ENCODE data around the gene OSBPL2. TPM values are rescaled to one million over a fixed set of nuclear protein-coding genes. Genes with fewer than 3 reads are reported as not detected.

Gene OSBPL2
- total RNA-seq, 2 donors from 2014 or later, result 46.7 to 50.3 TPM

DNA sequence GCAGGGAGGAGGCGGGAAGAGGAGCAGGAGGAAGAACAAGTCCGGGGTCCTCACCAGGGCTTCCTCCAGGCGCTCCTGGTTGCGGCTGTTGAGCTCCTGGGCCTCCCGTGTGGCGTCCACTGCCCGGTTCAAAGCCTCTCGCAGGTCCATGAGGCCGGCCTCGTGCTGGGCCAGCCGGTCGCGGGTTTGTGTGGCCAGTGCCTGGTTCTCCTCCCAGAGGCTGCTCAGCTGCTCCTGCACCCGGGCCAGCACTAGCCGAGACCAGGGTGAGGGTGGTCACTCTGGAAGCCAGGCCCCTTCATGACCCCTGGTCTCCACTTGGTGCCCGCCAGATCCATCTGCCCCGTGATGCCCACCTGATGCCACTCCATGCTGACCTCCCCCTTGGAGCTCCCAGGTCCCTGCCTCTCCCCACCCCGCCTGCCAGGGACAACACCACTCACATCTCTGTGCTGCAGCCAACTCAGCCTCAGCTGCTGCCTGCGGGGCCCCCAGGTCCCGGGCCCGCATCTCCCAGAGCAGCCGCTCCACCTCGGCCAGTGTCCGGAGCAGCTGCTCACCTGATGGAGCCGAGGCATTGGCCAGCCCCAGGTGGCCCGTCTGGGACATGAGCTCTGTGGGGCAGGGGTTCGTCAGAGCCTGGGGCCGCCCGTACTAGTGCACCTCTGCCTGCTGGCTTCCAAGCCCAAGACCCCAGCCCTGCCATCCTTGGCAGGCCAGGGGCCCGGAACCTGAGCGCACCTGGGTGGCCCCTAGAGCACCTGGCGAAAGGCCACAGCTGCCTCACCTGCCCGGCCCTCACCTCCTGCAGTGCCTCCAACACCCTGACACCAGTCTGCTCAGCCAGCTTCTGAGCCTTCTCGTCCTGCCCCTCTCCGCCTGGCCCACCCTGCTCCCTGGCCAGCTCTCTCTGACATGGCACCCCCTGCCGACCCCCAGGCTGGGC, 80.4 kb downstream of the OSBPL2 start:
- Histone ChIP-seq H3K9ac (ENCODE audit: extremely low read depth, low read length, poor library complexity, severe bottlenecking) (no peak overlapping the region), H3K9me3 (ENCODE audit: control insufficient read depth, low read length) (no peaks in the 10 kb centered on the region), H3K27me3 (ENCODE audit: control insufficient read depth, insufficient read depth, low read length, poor library complexity, severe bottlenecking) (no peaks in the 10 kb centered on the region), H3K36me3 (ENCODE audit: control insufficient read depth, insufficient read depth, low read length) (peaks cover 51% of the 10 kb centered on the region), H3K4me1 (ENCODE audit: control insufficient read depth, insufficient read depth, low read length) (no peaks in the 10 kb centered on the region), H3K27ac (ENCODE audit: low read depth, low read length) (no peak overlapping the region), H3K4me3 (ENCODE audit: low read length) (no peak overlapping the region)
- 93 to 95% methylated on average over 28 to 36 of the region's 36 CpGs for WGBS, 2 experiments (ENCODE audit: insufficient coverage in 1 of 2, insufficient read length in 1 of 2)
- no peaks in the 10 kb centered on the region for H3K27me3 Mint-ChIP-seq (ENCODE audit: insufficient read depth)
- no peaks in the 10 kb centered on the region for H3K9me3 Mint-ChIP-seq
- H3K4me1 Mint-ChIP-seq, result no peaks in the 10 kb centered on the region
- TF ChIP-seq, protein P1, sequence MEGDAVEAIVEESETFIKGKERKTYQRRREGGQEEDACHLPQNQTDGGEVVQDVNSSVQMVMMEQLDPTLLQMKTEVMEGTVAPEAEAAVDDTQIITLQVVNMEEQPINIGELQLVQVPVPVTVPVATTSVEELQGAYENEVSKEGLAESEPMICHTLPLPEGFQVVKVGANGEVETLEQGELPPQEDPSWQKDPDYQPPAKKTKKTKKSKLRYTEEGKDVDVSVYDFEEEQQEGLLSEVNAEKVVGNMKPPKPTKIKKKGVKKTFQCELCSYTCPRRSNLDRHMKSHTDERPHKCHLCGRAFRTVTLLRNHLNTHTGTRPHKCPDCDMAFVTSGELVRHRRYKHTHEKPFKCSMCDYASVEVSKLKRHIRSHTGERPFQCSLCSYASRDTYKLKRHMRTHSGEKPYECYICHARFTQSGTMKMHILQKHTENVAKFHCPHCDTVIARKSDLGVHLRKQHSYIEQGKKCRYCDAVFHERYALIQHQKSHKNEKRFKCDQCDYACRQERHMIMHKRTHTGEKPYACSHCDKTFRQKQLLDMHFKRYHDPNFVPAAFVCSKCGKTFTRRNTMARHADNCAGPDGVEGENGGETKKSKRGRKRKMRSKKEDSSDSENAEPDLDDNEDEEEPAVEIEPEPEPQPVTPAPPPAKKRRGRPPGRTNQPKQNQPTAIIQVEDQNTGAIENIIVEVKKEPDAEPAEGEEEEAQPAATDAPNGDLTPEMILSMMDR (conservative IDR thresholded peaks at IDR 0.05), result no peak
- DNase-seq, result no peak
- H3K4me3 Mint-ChIP-seq, result no peak overlapping the region
- H3K36me3 Mint-ChIP-seq (ENCODE audit: low read depth), result peaks cover 52% of the 10 kb centered on the region
- peak overlapping the region; percentile 68 for H3K27ac Mint-ChIP-seq

DNA sequence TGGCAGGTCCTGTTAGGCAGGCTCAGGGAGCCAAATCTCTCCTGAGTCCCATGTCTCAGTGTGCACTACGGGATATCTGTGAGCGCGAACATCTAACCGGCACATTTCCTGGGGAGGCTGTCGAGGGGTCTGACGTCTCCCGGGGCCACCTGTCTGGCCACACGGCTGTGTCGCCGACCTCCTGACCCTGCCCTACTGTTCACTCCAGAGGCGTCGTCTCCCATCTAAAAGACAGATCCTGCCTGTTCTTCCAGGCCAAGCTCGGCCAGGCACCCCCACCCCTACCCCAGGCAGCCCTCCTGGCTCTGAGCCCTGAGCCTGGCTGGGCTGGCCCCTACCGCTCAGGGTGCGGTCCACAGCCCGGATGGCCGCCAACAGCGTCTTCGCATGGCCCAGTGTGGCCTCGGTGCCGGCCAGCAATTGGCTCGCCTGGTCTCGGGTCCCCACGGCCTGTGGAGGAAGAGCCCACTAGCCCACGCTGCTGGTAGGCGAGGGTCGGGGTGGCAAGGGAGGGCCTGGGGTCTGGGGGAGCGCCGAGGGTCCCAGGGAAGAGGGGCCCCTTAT, 81.1 kb downstream of the OSBPL2 start:
- TF ChIP-seq, protein P1 (conservative IDR thresholded peaks at IDR 0.05), result no peak
- 91 to 93% methylated on average over 20 to 28 of the region's 29 CpGs for WGBS, 2 experiments (ENCODE audit: insufficient coverage in 1 of 2, insufficient read length in 1 of 2)
- Histone ChIP-seq H3K4me3 (ENCODE audit: low read length) (no peak overlapping the region), H3K9me3 (ENCODE audit: control insufficient read depth, low read length) (no peaks in the 10 kb centered on the region), H3K36me3 (ENCODE audit: control insufficient read depth, insufficient read depth, low read length) (peaks cover 56% of the 10 kb centered on the region), H3K27me3 (ENCODE audit: control insufficient read depth, insufficient read depth, low read length, poor library complexity, severe bottlenecking) (no peaks in the 10 kb centered on the region), H3K27ac (ENCODE audit: low read depth, low read length) (no peak overlapping the region), H3K4me1 (ENCODE audit: control insufficient read depth, insufficient read depth, low read length) (no peaks in the 10 kb centered on the region), H3K9ac (ENCODE audit: extremely low read depth, low read length, poor library complexity, severe bottlenecking) (no peak overlapping the region)
- Mint-ChIP-seq H3K27me3 (ENCODE audit: insufficient read depth) (no peaks in the 10 kb centered on the region), H3K9me3 (no peaks in the 10 kb centered on the region), H3K4me3 (no peak overlapping the region), H3K27ac (peak overlapping the region; percentile 68), H3K4me1 (no peaks in the 10 kb centered on the region), H3K36me3 (ENCODE audit: low read depth) (peaks cover 57% of the 10 kb centered on the region)
- DNase-seq, result no peak

GRCh38 chr20:62320581-62321354, 82.4 kb downstream of the OSBPL2 start:
- H3K36me3 ChIP-seq (ENCODE audit: control insufficient read depth, insufficient read depth, low read length), result peaks cover 55% of the 10 kb centered on the region
- 95 to 96% methylated on average over 15 to 22 of the region's 22 CpGs for WGBS, 2 experiments (ENCODE audit: insufficient coverage in 1 of 2, insufficient read length in 1 of 2)
- peak; percentile 88 for DNase-seq

More at GRCh38 chr20:62320581-62321354, 82.4 kb downstream of the OSBPL2 start:
- Mint-ChIP-seq H3K4me1 (no peaks in the 10 kb centered on the region), H3K27ac (no peak overlapping the region), H3K36me3 (ENCODE audit: low read depth) (peaks cover 62% of the 10 kb centered on the region), H3K9me3 (no peaks in the 10 kb centered on the region), H3K27me3 (ENCODE audit: insufficient read depth) (no peaks in the 10 kb centered on the region), H3K4me3 (no peak overlapping the region)
- Histone ChIP-seq H3K4me3 (ENCODE audit: low read length) (no peak overlapping the region), H3K9me3 (ENCODE audit: control insufficient read depth, low read length) (no peaks in the 10 kb centered on the region), H3K27ac (ENCODE audit: low read depth, low read length) (no peak overlapping the region), H3K27me3 (ENCODE audit: control insufficient read depth, insufficient read depth, low read length, poor library complexity, severe bottlenecking) (no peaks in the 10 kb centered on the region), H3K9ac (ENCODE audit: extremely low read depth, low read length, poor library complexity, severe bottlenecking) (no peak overlapping the region), H3K4me1 (ENCODE audit: control insufficient read depth, insufficient read depth, low read length) (no peaks in the 10 kb centered on the region)
- TF ChIP-seq, protein P1 (conservative IDR thresholded peaks at IDR 0.05), result no peak
